H1 (cell line): Measurements from ENCODE around the gene SH3RF3.

ENCODE experiments used
- ATF3 ChIP-seq: IDR thresholded peaks from 2 replicates; pipeline ENCODE4 v1.6.1; 2011; ENCODE audit warnings: low read depth, mild to moderate bottlenecking, low read length; ENCODE audit not compliant: insufficient read depth
- BACH1 ChIP-seq: IDR thresholded peaks from 2 replicates; pipeline ENCODE4 v1.6.1; 2012; ENCODE audit warnings: low read length, improper control_type of control experiment
- CHD7 ChIP-seq: fragments of 300-600 bp; sonication (generic); IDR thresholded peaks from 2 replicates; pipeline ENCODE4 v1.7.1; 2012; ENCODE audit warnings: low read length, moderate library complexity, mild to moderate bottlenecking, inconsistent platforms; ENCODE audit not compliant: insufficient replicate concordance
- CTCF ChIP-seq, 3 experiments: IDR thresholded peaks; 1 replicate in 2 of 3; 2 replicates in 1 of 3; pipeline versions ENCODE4 v1.5.1 to v1.6.1; 2011; ENCODE audit warnings: low read length in 3 of 3, mild to moderate bottlenecking in 3 of 3, inconsistent platforms in 2 of 3, low read depth in 1 of 3, moderate library complexity in 1 of 3; ENCODE audit not compliant: insufficient read depth in 1 of 3; ENCODE audit errors: control extremely low read depth in 1 of 3
- EZH2 ChIP-seq: fragments of 200-600 bp; sonication (generic); IDR thresholded peaks from 2 replicates; pipeline ENCODE4 v1.7.1; 2012; ENCODE audit warnings: low read depth, mild to moderate bottlenecking, moderate library complexity, low read length, inconsistent platforms; ENCODE audit not compliant: severe bottlenecking
- GABPA ChIP-seq: IDR thresholded peaks from 2 replicates; pipeline ENCODE4 v1.6.1; 2011; ENCODE audit warnings: mild to moderate bottlenecking, low read length, moderate library complexity, borderline replicate concordance; ENCODE audit not compliant: insufficient read depth
- HDAC2 ChIP-seq, 2 experiments: fragments of 300-600 bp in 1 of 2; sonication (generic) in 1 of 2; IDR thresholded peaks; 2 replicates each; pipeline ENCODE4 v1.6.1; 2011 to 2012; ENCODE audit warnings: low read depth in 2 of 2, low read length in 2 of 2, mild to moderate bottlenecking in 2 of 2, moderate library complexity in 2 of 2, borderline replicate concordance in 1 of 2, inconsistent platforms in 1 of 2
- POLR2A ChIP-seq, 2 experiments: IDR thresholded peaks; 1 replicate in 1 of 2; 2 replicates in 1 of 2; pipeline ENCODE4 v1.6.1; 2011; ENCODE audit warnings: low read depth in 2 of 2, low read length in 2 of 2, mild to moderate bottlenecking in 2 of 2; ENCODE audit errors: control extremely low read depth in 1 of 2
- POLR2AphosphoS5 ChIP-seq: IDR thresholded peaks from 2 replicates; pipeline ENCODE4 v1.6.1; 2011; ENCODE audit warnings: low read depth, low read length
- SIX5 ChIP-seq: IDR thresholded peaks from 2 replicates; pipeline ENCODE4 v1.6.1; 2011; ENCODE audit warnings: mild to moderate bottlenecking, low read depth, low read length
- SP4 ChIP-seq: IDR thresholded peaks from 2 replicates; pipeline ENCODE4 v1.6.1; 2012; ENCODE audit warnings: low read length, inconsistent platforms
- TAF1 ChIP-seq: IDR thresholded peaks from 2 replicates; pipeline ENCODE4 v1.6.1; 2011; ENCODE audit warnings: mild to moderate bottlenecking, low read depth, low read length

- no peak for TF ChIP-seq CHD7
- TF ChIP-seq EZH2, result no peak
- TF ChIP-seq SIX5, result no peak
- no peak for TF ChIP-seq POLR2A (IDR thresholded peaks at IDR 0.05; ENCODE audit: control extremely low read depth in 1 of 2, low read depth in 2 of 2, low read length in 2 of 2)
- no peak for TF ChIP-seq CTCF (IDR thresholded peaks at IDR 0.05; ENCODE audit: control extremely low read depth in 1 of 3, insufficient read depth in 1 of 3, low read depth in 1 of 3, low read length in 3 of 3)
- TF ChIP-seq HDAC2 (IDR thresholded peaks at IDR 0.05; ENCODE audit: borderline replicate concordance in 1 of 2, low read depth in 2 of 2, low read length in 2 of 2), result no peak
- no peak for TF ChIP-seq GABPA
- TF ChIP-seq SP4, result no peak
- no peak for TF ChIP-seq POLR2AphosphoS5
- no peak for TF ChIP-seq TAF1
- TF ChIP-seq BACH1, result no peak
- TF ChIP-seq ATF3, result no peak
Measured at GRCh38 chr2:109141727-109142283, 12.8 kb downstream of the SH3RF3 start.
